PC-3 (cell line): ENCODE data around the gene CKB. TPM values are rescaled to one million over a fixed set of nuclear protein-coding genes. Genes with fewer than 3 reads are reported as not detected.

Experiments used
- ATAC-seq: fragments of 200-7000 bp; cut with Tn5 transposase; 2 replicates; pipeline ENCODE4 v1.9.1; 2020; ENCODE audit warnings: mild to moderate bottlenecking, moderate library complexity
- BruUV-seq: library from RNA; stranded (reverse); fragments of 400-500 nt; replicated peaks from 2 replicates; lab custom pipeline; 2021; lab: Mats Ljungman, UMichigan
- CTCF ChIA-PET: fragments of 300-600 bp; sonication (Branson Sonifier 250); formaldehyde crosslinking; loops from one replicate; lab custom pipeline; 2022; ENCODE audit warnings: antibody characterized with exemption; lab: Charles Lee
- POLR2A ChIA-PET: fragments of 300-600 bp; sonication (Branson Sonifier 250); formaldehyde crosslinking; loops from one replicate; lab custom pipeline; 2022; ENCODE audit warnings: antibody characterized with exemption; ENCODE audit not compliant: unreplicated experiment; lab: Charles Lee
- DNase-seq: peaks from one replicate; pipeline ENCODE4 v3.0.0-alpha.2; 2015
- H2AFZ ChIP-seq: fragments of 300-600 bp; sonication (generic); 2 replicates; pipeline ENCODE4 v1.6.0; 2016; ENCODE audit warnings: antibody characterized with exemption, low read length
- H3F3A ChIP-seq: fragments of 300-600 bp; sonication (generic); one replicate; pipeline ENCODE4 v1.6.0; 2017; ENCODE audit warnings: antibody characterized with exemption, low read length, control low read depth, mild to moderate bottlenecking; ENCODE audit not compliant: unreplicated experiment
- H3K27ac ChIP-seq: fragments of 300-600 bp; sonication (generic); 2 replicates; pipeline ENCODE4 v1.5.1; 2016; ENCODE audit warnings: mild to moderate bottlenecking, low read length
- H3K27me3 ChIP-seq: fragments of 300-600 bp; sonication (generic); 2 replicates; pipeline ENCODE4 v1.6.1; 2016; ENCODE audit warnings: low read length, mixed read lengths
- H3K36me3 ChIP-seq: fragments of 300-600 bp; sonication (generic); 2 replicates; pipeline ENCODE4 v1.6.1; 2016; ENCODE audit warnings: low read depth, mixed run types, low read length, mixed read lengths
- H3K4me1 ChIP-seq: fragments of 300-600 bp; sonication (generic); 2 replicates; pipeline ENCODE4 v1.5.1; 2016; ENCODE audit warnings: low read length; ENCODE audit not compliant: insufficient read depth
- H3K4me2 ChIP-seq: fragments of 300-600 bp; sonication (generic); 2 replicates; pipeline ENCODE4 v1.6.0; 2016; ENCODE audit warnings: low read length
- H3K4me3 ChIP-seq: fragments of 300-600 bp; sonication (generic); 2 replicates; pipeline ENCODE4 v1.5.1; 2016; ENCODE audit warnings: mild to moderate bottlenecking, low read length, mixed read lengths
- H3K79me2 ChIP-seq: fragments of 300-600 bp; sonication (generic); 2 replicates; pipeline ENCODE4 v1.6.1; 2017; ENCODE audit warnings: low read length, mixed read lengths
- H3K9ac ChIP-seq: fragments of 300-600 bp; sonication (generic); 2 replicates; pipeline ENCODE4 v1.6.0; 2016; ENCODE audit warnings: mild to moderate bottlenecking, low read length
- H3K9me2 ChIP-seq: fragments of 300-600 bp; sonication (generic); replicated peaks from 2 replicates; pipeline ENCODE4 v1.6.1; 2016; ENCODE audit warnings: mixed run types, low read length, mixed read lengths
- H3K9me3 ChIP-seq: fragments of 300-600 bp; sonication (generic); 2 replicates; pipeline ENCODE4 v1.6.1; 2016; ENCODE audit warnings: low read length, mixed read lengths
- H4K20me1 ChIP-seq: fragments of 300-600 bp; sonication (generic); 2 replicates; pipeline ENCODE4 v1.6.1; 2016; ENCODE audit warnings: low read length, mixed read lengths
- CTCF ChIP-seq: fragments of 300-600 bp; sonication (generic); conservative IDR thresholded peaks from 2 replicates; pipeline ENCODE4 v1.5.1; 2017; ENCODE audit warnings: antibody characterized with exemption, low read depth, mild to moderate bottlenecking, low read length
- EZH2 ChIP-seq: fragments of 300-600 bp; sonication (generic); IDR thresholded peaks from one replicate; pipeline ENCODE4 v1.6.1; 2017; ENCODE audit warnings: antibody characterized with exemption, mild to moderate bottlenecking, low read length; ENCODE audit not compliant: unreplicated experiment
- EZH2phosphoT487 ChIP-seq: fragments of 300-600 bp; sonication (generic); IDR thresholded peaks from 2 replicates; pipeline ENCODE4 v1.6.1; 2018; ENCODE audit warnings: mild to moderate bottlenecking, antibody characterized with exemption, low read length, borderline replicate concordance
- intact Hi-C: fragments of 100-400 bp; cut with micrococcal nuclease; formaldehyde crosslinking; loops from 2 replicates; pipeline ENCODE4 v1.9.0; 2023
- total RNA-seq: library from RNA; depleted of rRNA; stranded (reverse); fragments of >200 nt; gene quantifications from 2 replicates; pipeline ENCODE4 v1.2.3, GENCODE V29; 2014; rRNA removed

The CKB gene
- total RNA-seq, 1 experiment from 2014 or later, result 299 TPM

DNA sequence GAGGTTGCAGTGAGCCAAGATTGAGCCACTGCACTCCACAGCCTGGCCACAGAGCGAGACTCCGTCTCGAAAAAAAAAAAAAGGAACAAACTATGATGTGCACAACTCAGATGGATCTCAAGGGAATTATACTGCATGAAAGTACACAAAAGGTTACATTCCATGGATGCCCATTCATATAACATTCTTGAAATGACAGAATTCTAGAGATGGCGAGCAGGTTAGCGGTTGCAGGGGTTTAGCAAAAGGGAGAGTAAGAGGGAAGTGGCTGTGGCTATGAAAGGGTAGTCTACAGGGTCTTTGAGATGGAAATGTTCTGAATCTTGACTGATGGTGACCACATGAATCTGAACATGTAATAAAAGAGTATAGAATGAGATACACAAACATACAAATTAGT lies 49.7 kb downstream of the CKB start:
- Histone ChIP-seq H3K79me2 (no peaks in the 10 kb centered on the region), H4K20me1 (no peaks in the 10 kb centered on the region), H3K27ac (no peak overlapping the region), H3K9me2 (no peaks in the 10 kb centered on the region), H3K4me3 (no peak overlapping the region), H3K4me2 (no peak overlapping the region), H3K27me3 (no peaks in the 10 kb centered on the region), H3K9ac (no peak overlapping the region), H3K9me3 (no peaks in the 10 kb centered on the region), H2AFZ (no peak overlapping the region), H3K4me1 (0 out of 2 replicates have a peak, but pooled peaks cover 5% of the 10 kb centered on the region), H3K36me3 (peaks cover 48% of the 10 kb centered on the region), H3F3A (no peaks in the 10 kb centered on the region)
- intact Hi-C loops, result no loop called here
- no TSS peak for BruUV-seq
- ChIA-PET CTCF (no interaction called here), POLR2A (no interaction called here)
- TF ChIP-seq CTCF (no peak), EZH2 (no peak), EZH2phosphoT487 (no peak)
- ATAC-seq, result no peak
- no peak for DNase-seq

Other genes with a start within 250 kb of the CKB start
- 198 and 216 TPM in 2 replicates for gene EIF5, start 188.6 kb downstream of the CKB start, total RNA-seq
- gene MARK3, start 137.4 kb downstream of the CKB start, total RNA-seq, result 69.9 and 73.4 TPM in 2 replicates
- gene TRMT61A, start 6.4 kb upstream of the CKB start, total RNA-seq, result 51.2 and 72.9 TPM in 2 replicates
- 28.1 and 33.0 TPM in 2 replicates for gene BAG5, start 39.8 kb upstream of the CKB start, total RNA-seq
- gene COA8, start 40.1 kb upstream of the CKB start, total RNA-seq, result 52.7 and 62.3 TPM in 2 replicates
- 306 and 466 TPM in 2 replicates for gene KLC1, start 106.4 kb upstream of the CKB start, total RNA-seq
- gene XRCC3, start 192.6 kb upstream of the CKB start, total RNA-seq, result 61.3 and 80.3 TPM in 2 replicates
- gene ZFYVE21, start 193.0 kb upstream of the CKB start, total RNA-seq, result 47.2 and 50.1 TPM in 2 replicates